ENCODE data around the gene P2RY11.

DNA sequence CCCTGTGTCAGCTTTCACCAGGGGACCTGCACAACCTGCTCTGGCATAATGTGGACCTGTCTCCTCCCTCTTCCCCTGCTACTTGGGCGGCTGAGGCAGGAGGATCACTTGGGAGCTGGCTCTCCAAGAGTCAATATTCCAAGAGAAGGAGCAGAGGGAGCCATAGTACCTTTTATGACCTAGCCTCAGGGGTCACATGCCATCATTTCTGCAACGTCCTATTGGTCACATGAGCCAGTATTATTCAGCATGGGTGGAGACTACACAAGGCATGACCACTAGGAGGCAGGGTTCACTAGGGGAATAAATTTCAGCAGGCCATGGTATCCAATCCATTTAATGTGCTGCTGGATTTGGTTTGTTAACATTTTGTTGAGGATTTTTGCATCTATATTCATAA, 37.3 kb upstream of the P2RY11 start:
- TF ChIP-seq POLR2AphosphoS5 (IDR thresholded peaks at IDR 0.05; ENCODE audit: borderline replicate concordance, low read depth, low read length) (no peak), EZH2 (IDR thresholded peaks at IDR 0.05) (no peak), FOXP2 (optimal IDR thresholded peaks at IDR 0.05; ENCODE audit: control extremely low read depth, extremely low read length, insufficient read depth) (no peak)

Data from SK-N-MC (cell line).